ENCODE data around the gene ZBTB3.

DNA sequence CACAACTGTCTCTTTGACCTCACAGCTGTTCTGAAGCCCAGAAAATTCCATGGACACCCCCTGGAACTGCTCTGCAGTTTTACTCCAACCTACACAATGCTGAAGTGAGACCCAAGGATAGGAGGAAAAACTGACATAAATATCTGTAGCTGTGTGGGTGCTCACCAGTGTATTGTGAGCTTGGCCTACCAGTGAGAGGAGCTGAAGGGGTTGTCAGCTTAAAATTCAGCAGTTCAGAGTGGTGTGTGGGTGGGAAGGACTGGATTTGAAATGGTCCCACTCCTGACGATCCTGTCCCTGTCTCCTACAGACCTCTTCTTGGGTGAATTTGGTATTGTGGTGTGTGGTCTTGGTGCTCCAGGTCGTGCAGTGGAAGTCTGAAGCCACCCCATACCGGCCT lies 35.6 kb upstream of the ZBTB3 start:
- no peak for TF ChIP-seq POLR2AphosphoS5 (IDR thresholded peaks at IDR 0.05)
- TF ChIP-seq, protein P1, sequence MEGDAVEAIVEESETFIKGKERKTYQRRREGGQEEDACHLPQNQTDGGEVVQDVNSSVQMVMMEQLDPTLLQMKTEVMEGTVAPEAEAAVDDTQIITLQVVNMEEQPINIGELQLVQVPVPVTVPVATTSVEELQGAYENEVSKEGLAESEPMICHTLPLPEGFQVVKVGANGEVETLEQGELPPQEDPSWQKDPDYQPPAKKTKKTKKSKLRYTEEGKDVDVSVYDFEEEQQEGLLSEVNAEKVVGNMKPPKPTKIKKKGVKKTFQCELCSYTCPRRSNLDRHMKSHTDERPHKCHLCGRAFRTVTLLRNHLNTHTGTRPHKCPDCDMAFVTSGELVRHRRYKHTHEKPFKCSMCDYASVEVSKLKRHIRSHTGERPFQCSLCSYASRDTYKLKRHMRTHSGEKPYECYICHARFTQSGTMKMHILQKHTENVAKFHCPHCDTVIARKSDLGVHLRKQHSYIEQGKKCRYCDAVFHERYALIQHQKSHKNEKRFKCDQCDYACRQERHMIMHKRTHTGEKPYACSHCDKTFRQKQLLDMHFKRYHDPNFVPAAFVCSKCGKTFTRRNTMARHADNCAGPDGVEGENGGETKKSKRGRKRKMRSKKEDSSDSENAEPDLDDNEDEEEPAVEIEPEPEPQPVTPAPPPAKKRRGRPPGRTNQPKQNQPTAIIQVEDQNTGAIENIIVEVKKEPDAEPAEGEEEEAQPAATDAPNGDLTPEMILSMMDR (IDR thresholded peaks at IDR 0.05; ENCODE audit: poor library complexity, severe bottlenecking): no peak

All from neural cell (in vitro differentiated cells).